HepG2 (cell line): ENCODE data around the gene GJC1. TPM values are rescaled to one million over a fixed set of nuclear protein-coding genes. Genes with fewer than 3 reads are reported as not detected.

Experiments
- ATAC-seq: fragments of 200-7000 bp; cut with Tn5 transposase; 3 replicates; pipeline ENCODE4 v1.9.1; 2020; ENCODE audit warnings: mild to moderate bottlenecking, moderate library complexity
- BruUV-seq: library from RNA; stranded (reverse); fragments of 400-500 nt; replicated peaks from 2 replicates; lab custom pipeline; 2021; lab: Mats Ljungman, UMichigan
- CTCF ChIA-PET: fragments of 300-600 bp; formaldehyde crosslinking; extraction: SDS; loops from one replicate; lab custom pipeline; 2021; ENCODE audit warnings: low total read pairs, inconsistent platforms, low intra/inter-chr PET ratio; lab: Yijun Ruan, JAX
- POLR2A ChIA-PET: fragments of 350-600 bp; sonication (Branson Sonifier 250); formaldehyde crosslinking; loops from one replicate; lab custom pipeline; 2020; ENCODE audit warnings: antibody characterized with exemption, inconsistent platforms; lab: Yijun Ruan, JAX
- DNase-seq: peaks from one replicate; pipeline ENCODE4 v3.0.0-alpha.2; 2015; ENCODE audit warnings: low spot score
- FAIRE-seq: peaks from 3 replicates; lab custom pipeline; 2011; peaks lifted over from hg19 to GRCh38; lab: Jason Lieb, UNC
- H2AFZ ChIP-seq: one replicate; pipeline ENCODE4 v1.6.1; 2011; ENCODE audit warnings: low read length, inconsistent platforms
- H3K27ac ChIP-seq: fragments of 300-600 bp; 3 replicates; pipeline ENCODE4 v1.8.0; 2011; ENCODE audit warnings: mixed run types, mild to moderate bottlenecking, mixed read lengths, low read length, inconsistent platforms; ENCODE audit not compliant: insufficient read depth; ENCODE audit errors: extremely low read length
- H3K27me3 ChIP-seq, 2 experiments: fragments of 200-600 bp in 1 of 2; 2 replicates in 1 of 2; 3 replicates in 1 of 2; pipeline versions ENCODE4 v1.6.0 to v1.8.0; 2011; ENCODE audit warnings: low read length in 2 of 2, mild to moderate bottlenecking in 2 of 2, moderate library complexity in 2 of 2, inconsistent platforms in 1 of 2; ENCODE audit not compliant: insufficient read depth in 2 of 2, control insufficient read depth in 1 of 2
- H3K36me3 ChIP-seq, 2 experiments: fragments of 200-600 bp in 1 of 2; replicated peaks in 1 of 2; 2 replicates in 1 of 2; 3 replicates in 1 of 2; pipeline versions ENCODE4 v1.5.1 to v1.8.0; 2011; ENCODE audit warnings: low read length in 2 of 2, inconsistent platforms in 1 of 2; ENCODE audit not compliant: insufficient read depth in 2 of 2, control insufficient read depth in 1 of 2
- H3K4me1 ChIP-seq: 2 replicates; pipeline ENCODE4 v1.5.1; 2012; ENCODE audit warnings: low read length, inconsistent platforms; ENCODE audit not compliant: insufficient read depth
- H3K4me2 ChIP-seq: 2 replicates; pipeline ENCODE4 v1.6.0; 2011; ENCODE audit warnings: low read depth, low read length, inconsistent platforms
- H3K4me3 ChIP-seq, 3 experiments: fragments of 200-600 bp in 1 of 3; sonication (generic), shearing (Covaris generic) in 1 of 3; replicated peaks in 1 of 3; 2 replicates each; pipeline ENCODE4 v1.5.1; 2011 to 2016; ENCODE audit warnings: low read length in 3 of 3, inconsistent platforms in 2 of 3, low read depth in 2 of 3, mild to moderate bottlenecking in 2 of 3, control low read depth in 1 of 3, mixed read lengths in 1 of 3; ENCODE audit not compliant: insufficient read depth in 1 of 3
- H3K79me2 ChIP-seq: one replicate; pipeline ENCODE4 v1.6.1; 2011; ENCODE audit warnings: low read length, inconsistent platforms; ENCODE audit not compliant: insufficient read depth
- H3K9ac ChIP-seq: 2 replicates; pipeline ENCODE4 v1.6.0; 2011; ENCODE audit warnings: mild to moderate bottlenecking, low read depth, low read length, inconsistent platforms; ENCODE audit not compliant: insufficient read depth
- H3K9me3 ChIP-seq: 2 replicates; pipeline ENCODE4 v1.5.1; 2012; ENCODE audit warnings: mild to moderate bottlenecking, low read length
- H4K20me1 ChIP-seq: 2 replicates; pipeline ENCODE4 v1.6.0; 2011; ENCODE audit warnings: inconsistent platforms, mild to moderate bottlenecking, low read length, moderate library complexity; ENCODE audit not compliant: insufficient read depth
- DMAP1 ChIP-seq: IDR thresholded peaks from 2 replicates; pipeline ENCODE4 v1.6.1; 2016
- ERF ChIP-seq: IDR thresholded peaks from 2 replicates; pipeline ENCODE4 v1.6.1; 2018; ENCODE audit warnings: missing biosample characterization, missing genetic modification reagents
- HINFP ChIP-seq: sonication (generic); formaldehyde crosslinking; IDR thresholded peaks from 2 replicates; pipeline ENCODE4 v1.4.0; 2020; ENCODE audit warnings: low read depth, mild to moderate bottlenecking, missing genetic modification reagents
- SIN3A ChIP-seq: IDR thresholded peaks from 2 replicates; pipeline ENCODE4 v1.6.1; 2011; ENCODE audit warnings: low read depth, mild to moderate bottlenecking, control low read depth, low read length, borderline replicate concordance
- TGIF2 ChIP-seq: IDR thresholded peaks from 2 replicates; pipeline ENCODE4 v1.6.1; 2016; ENCODE audit warnings: control low read depth, missing compliant biosample characterization
- WGBS: methylation state at CpG from one replicate; pipeline ENCODE4 v1.1.6; 2017; ENCODE audit warnings: low lambda C conversion rate; 5-methylcytosine and 5-hydroxymethylcytosine counted together
- in situ Hi-C: cut with HindIII; loops from 2 replicates; pipeline ENCODE4 v1.10.0; 2017; ENCODE audit warnings: low pct_unique_long_range_greater_than_20kb; ENCODE audit not compliant: extremely low pct_ligation_motif_present
- intact Hi-C: fragments of 100-400 bp; cut with micrococcal nuclease; formaldehyde crosslinking; loops from one replicate; pipeline ENCODE4 v1.10.0; 2022; ENCODE audit not compliant: unreplicated experiment
- polyA plus RNA-seq, 8 experiments: library from polyadenylated mRNA; depleted of rRNA in 3 of 8; stranded (reverse) in 7 of 8; unstranded in 1 of 8; fragments of >200 nt; fragmentation: Illumina TruSeq in 4 of 8; extraction: Trizol in 4 of 8; gene quantifications; 2 replicates each; pipeline versions ENCODE4 v1.2.1 to v1.2.3, GENCODE V29; 2011 to 2016; ENCODE audit warnings: low read depth in 4 of 8, missing spikeins in 1 of 8, mixed read lengths in 1 of 8; ENCODE audit not compliant: insufficient read depth in 1 of 8
- total RNA-seq, 5 experiments: library from RNA; depleted of rRNA; stranded (reverse); fragments of >200 nt; fragmentation: Illumina TruSeq; extraction: Trizol; gene quantifications; 2 replicates each; pipeline ENCODE4 v1.2.3, GENCODE V29; 2016; ENCODE audit warnings: low read depth in 1 of 5

Gene GJC1
- total and polyA plus RNA-seq, 2 of the 13 experiments (the other 11 are each of a cell fraction or from before 2014, with no cell fraction given), result 1.7 TPM

DNA sequence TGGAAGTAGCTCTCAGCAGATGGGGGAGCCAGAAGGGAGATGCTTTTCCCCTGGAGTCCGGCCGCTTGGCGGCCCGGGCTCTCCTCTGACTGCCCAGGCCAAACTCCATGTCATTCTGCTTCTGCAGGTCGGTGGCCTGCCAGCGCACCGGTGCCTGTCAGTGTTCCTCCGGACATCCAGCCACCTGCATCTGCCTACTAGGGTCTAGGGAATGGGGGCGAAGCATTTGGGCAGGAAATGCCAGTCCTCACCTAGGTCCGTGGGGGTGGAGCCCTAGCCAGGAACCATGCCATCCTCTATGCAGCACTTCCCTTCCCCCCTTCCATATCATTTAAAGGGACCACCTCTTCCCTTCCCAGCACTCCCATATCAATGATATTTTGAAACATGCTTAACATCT, 34.2 kb downstream of the GJC1 start:
- H2AFZ ChIP-seq, result no peak overlapping the region
- WGBS, result 42% methylated on average over 6 of the region's 10 CpGs
- intact Hi-C loops, result no loop called here
- H3K36me3 ChIP-seq, result no peaks in the 10 kb centered on the region
- in situ Hi-C loops, result loop anchor here (25.0 kb wide), 1 partner anchor 216 kb away; no protein-coding TSS in a partner anchor
- H3K27me3 ChIP-seq, result peaks cover 0 to 3% of the 10 kb centered on the region in 2 experiments; a peak in 2 of 5 replicates
- H3K4me2 ChIP-seq, result no peak overlapping the region
- TF ChIP-seq SIN3A (no peak), HINFP (CRISPR knock-in tag) (0 out of 2 replicates have a peak, but pooled peaks have one; percentile 31)
- TF ChIP-seq, all 625 proteins: peak for 1
- Histone ChIP-seq H3K4me1 (peaks cover 22% of the 10 kb centered on the region), H3K9me3 (no peaks in the 10 kb centered on the region), H3K79me2 (no peaks in the 10 kb centered on the region), H3K9ac (no peak overlapping the region), H4K20me1 (no peaks in the 10 kb centered on the region), H3K4me3 (no peak overlapping the region), H3K27ac (no peak overlapping the region)
- POLR2A ChIA-PET, result no interaction called here
- CTCF ChIA-PET, result no interaction called here
- DNase-seq (no peak), FAIRE-seq (no peak), ATAC-seq (peak; percentile 38; the same call in 1 of the 3 replicates)
- no TSS peak for BruUV-seq

GRCh38 chr17:44795421-44795820, 34.7 kb downstream of the GJC1 start:
- Histone ChIP-seq H3K9me3 (no peaks in the 10 kb centered on the region), H3K4me1 (peaks cover 22% of the 10 kb centered on the region), H3K4me2 (no peak overlapping the region), H3K4me3 (no peak overlapping the region), H3K27me3 (peaks cover 0 to 3% of the 10 kb centered on the region in 2 experiments; a peak in 2 of 5 replicates), H2AFZ (no peak overlapping the region), H3K36me3 (no peaks in the 10 kb centered on the region), H3K79me2 (no peaks in the 10 kb centered on the region), H3K27ac (no peak overlapping the region), H3K9ac (no peak overlapping the region), H4K20me1 (no peaks in the 10 kb centered on the region)
- ChIA-PET CTCF (no interaction called here), POLR2A (no interaction called here)
- no peak; the same call in 2 of the 3 replicates for ATAC-seq
- no peak for FAIRE-seq
- in situ Hi-C loops, result loop anchor here (25.0 kb wide), 1 partner anchor 217 kb away; no protein-coding TSS in a partner anchor
- intact Hi-C loops, result no loop called here
- BruUV-seq, result no TSS peak
- TF ChIP-seq ERF (CRISPR knock-in tag), result no peak
- TF ChIP-seq TGIF2 (CRISPR knock-in tag), result no peak
- TF ChIP-seq DMAP1 (CRISPR knock-in tag), result no peak
- no peak for DNase-seq
- WGBS, result 48% methylated on average over 9 of the region's 9 CpGs
